ENCODE measurements around the gene ACY1. TPM values are rescaled to one million over a fixed set of nuclear protein-coding genes. Genes with fewer than 3 reads are reported as not detected.

ACY1 gene
- total and polyA plus RNA-seq, 12 donors = 18.7 to 45.6 (median 25.0) TPM

- intact Hi-C loops (cut with DNase I) = loop anchor here in 9 of 10 donors (1.0 to 5.0 kb wide), 9 partner anchors 24 to 201 kb away; partner anchors contain the start of genes ABHD14B (in 8 of the 9), ABHD14A (in 6 of the 9), ACY1 (in 2 of the 9) and PCBP4 (in 2 of the 9)
- H3K27ac ChIP-seq = peak overlapping the region; percentile 85 to 99 (median 96)
- H3K4me1 ChIP-seq = peaks cover 11 to 33% (median 29%) of the 10 kb centered on the region in 9 donors
- TF ChIP-seq, protein P1, sequence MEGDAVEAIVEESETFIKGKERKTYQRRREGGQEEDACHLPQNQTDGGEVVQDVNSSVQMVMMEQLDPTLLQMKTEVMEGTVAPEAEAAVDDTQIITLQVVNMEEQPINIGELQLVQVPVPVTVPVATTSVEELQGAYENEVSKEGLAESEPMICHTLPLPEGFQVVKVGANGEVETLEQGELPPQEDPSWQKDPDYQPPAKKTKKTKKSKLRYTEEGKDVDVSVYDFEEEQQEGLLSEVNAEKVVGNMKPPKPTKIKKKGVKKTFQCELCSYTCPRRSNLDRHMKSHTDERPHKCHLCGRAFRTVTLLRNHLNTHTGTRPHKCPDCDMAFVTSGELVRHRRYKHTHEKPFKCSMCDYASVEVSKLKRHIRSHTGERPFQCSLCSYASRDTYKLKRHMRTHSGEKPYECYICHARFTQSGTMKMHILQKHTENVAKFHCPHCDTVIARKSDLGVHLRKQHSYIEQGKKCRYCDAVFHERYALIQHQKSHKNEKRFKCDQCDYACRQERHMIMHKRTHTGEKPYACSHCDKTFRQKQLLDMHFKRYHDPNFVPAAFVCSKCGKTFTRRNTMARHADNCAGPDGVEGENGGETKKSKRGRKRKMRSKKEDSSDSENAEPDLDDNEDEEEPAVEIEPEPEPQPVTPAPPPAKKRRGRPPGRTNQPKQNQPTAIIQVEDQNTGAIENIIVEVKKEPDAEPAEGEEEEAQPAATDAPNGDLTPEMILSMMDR (IDR thresholded peaks at IDR 0.05) = no peak
- H3K9me3 ChIP-seq = no peaks in the 10 kb centered on the region
- DNase-seq (peak; percentile 54 to 62), ATAC-seq (peak; percentile 7 to 54 (median 36))
- WGBS, 2 donors = 41 to 49% methylated on average over 17 of the region's 17 CpGs
- peaks cover 0 to 39% (median 3%) of the 10 kb centered on the region in 9 donors for H3K36me3 ChIP-seq
- H3K4me3 ChIP-seq = peak overlapping the region; percentile 22 to 90 (median 67)
- H3K27me3 ChIP-seq = no peaks in the 10 kb centered on the region
These were observed 40.5 kb upstream of the ACY1 start for GRCh38 chr3:51942603-51943450.

GRCh38 chr3:51943451-51944391 is 39.6 kb upstream of the ACY1 start:
- Histone ChIP-seq H3K9me3 (no peaks in the 10 kb centered on the region), H3K27me3 (no peaks in the 10 kb centered on the region), H3K4me1 (peaks cover 11 to 33% (median 29%) of the 10 kb centered on the region in 9 donors), H3K27ac (peak overlapping the region in 9 of 10 donors; percentile 93 to 99 (median 96)), H3K4me3 (peak overlapping the region in 6 of 10 donors; percentile 59 to 90 (median 84)), H3K36me3 (peaks cover 0 to 39% (median 0%) of the 10 kb centered on the region in 9 donors)
- intact Hi-C loops (cut with DNase I) = loop anchor here in 8 of 10 donors (2.0 to 5.0 kb wide), 6 partner anchors 23 to 199 kb away; partner anchors contain the start of genes ABHD14A (in 6 of the 8), ABHD14B (in 6 of the 8), ACY1 (in 2 of the 8) and PCBP4 (in 2 of the 8)
- TF ChIP-seq, protein P1 (IDR thresholded peaks at IDR 0.05) = no peak
- DNase-seq (no peak), ATAC-seq (no peak)
- 94 to 95% methylated on average over 21 of the region's 21 CpGs for WGBS, 2 donors

DNA sequence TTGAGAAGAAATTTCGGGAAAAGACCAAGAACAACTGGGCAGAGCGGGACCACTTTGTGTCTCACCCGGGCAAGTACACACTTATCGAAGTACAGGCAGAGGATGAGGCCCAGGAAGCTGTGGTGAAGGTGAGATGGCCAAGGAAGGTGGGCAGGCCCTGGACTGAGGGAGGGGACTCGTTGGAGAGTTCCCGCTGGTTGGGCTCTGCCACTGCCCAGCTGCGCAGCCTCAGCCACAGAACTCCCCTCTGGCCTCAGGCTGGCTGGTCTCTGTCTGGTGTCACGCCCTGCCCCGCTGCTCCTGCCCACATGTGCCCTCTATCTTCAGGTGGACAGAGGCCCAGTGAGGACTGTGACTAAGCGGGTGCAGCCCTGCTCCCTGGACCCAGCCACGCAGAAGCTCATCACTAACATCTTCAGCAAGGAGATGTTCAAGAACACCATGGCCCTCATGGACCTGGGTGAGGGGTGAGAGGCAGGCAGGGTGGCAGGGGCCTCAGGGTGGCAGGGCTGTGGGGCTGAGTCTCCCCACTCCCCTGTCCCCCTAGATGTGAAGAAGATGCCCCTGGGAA is 38.8 kb upstream of the ACY1 start:
- TF ChIP-seq, protein P1 (IDR thresholded peaks at IDR 0.05) = no peak
- Histone ChIP-seq H3K9me3 (no peaks in the 10 kb centered on the region), H3K36me3 (peaks cover 0 to 43% (median 0%) of the 10 kb centered on the region in 9 donors), H3K27ac (no peak overlapping the region), H3K4me1 (peaks cover 11 to 33% (median 29%) of the 10 kb centered on the region in 9 donors), H3K4me3 (no peak overlapping the region), H3K27me3 (no peaks in the 10 kb centered on the region)
- intact Hi-C loops (cut with DNase I) = loop anchor here in 2 of 10 donors (5.0 kb wide), 3 partner anchors 38 to 198 kb away; partner anchors contain the start of genes ACY1 (in 1 of the 2) and DUSP7 (in 1 of the 2)
- 92 to 93% methylated on average over 11 of the region's 11 CpGs for WGBS, 2 donors
- DNase-seq = no peak
- ATAC-seq = no peak
